K562 (cell line): Measurements from ENCODE around the gene BIK. TPM values are rescaled to one million over a fixed set of nuclear protein-coding genes. Genes with fewer than 3 reads are reported as not detected.

Experiments
- ATAC-seq: fragments of 200-7000 bp; cut with Tn5 transposase; 3 replicates; pipeline ENCODE4 v1.9.1; 2020; ENCODE audit warnings: moderate library complexity
- BruUV-seq: library from RNA; stranded (reverse); fragments of 400-500 nt; replicated peaks from 2 replicates; lab custom pipeline; 2021; lab: Mats Ljungman, UMichigan
- CTCF ChIA-PET: fragments of 300-600 bp; formaldehyde crosslinking; extraction: SDS; loops from one replicate; lab custom pipeline; 2021; ENCODE audit warnings: low intra/inter-chr PET ratio; lab: Yijun Ruan, JAX
- POLR2A ChIA-PET: fragments of 300-600, 350-650 bp; sonication (Branson Sonifier 250); formaldehyde crosslinking; extraction: SDS; loops from one replicate; lab custom pipeline; 2021; ENCODE audit warnings: antibody characterized with exemption, inconsistent platforms; lab: Yijun Ruan, JAX
- DNase-seq, 4 experiments: peaks; one replicate each; pipeline versions ENCODE4 v3.0.0 to v3.0.0-alpha.2; 2011 to 2018; ENCODE audit warnings: low spot score in 3 of 4, mixed read lengths in 3 of 4; ENCODE audit errors: extremely low read depth in 1 of 4
- FAIRE-seq: peaks from 2 replicates; lab custom pipeline; 2011; peaks lifted over from hg19 to GRCh38; lab: Jason Lieb, UNC
- H2AFZ ChIP-seq: 2 replicates; pipeline ENCODE4 v1.6.0; 2011; ENCODE audit warnings: low read depth, low read length, control low read depth, inconsistent platforms
- H3K27ac ChIP-seq: fragments of 200-600 bp; 3 replicates; pipeline ENCODE4 v1.8.0; 2011; ENCODE audit warnings: low read depth, mild to moderate bottlenecking, control low read depth, inconsistent platforms, low read length, moderate library complexity, mixed read lengths; ENCODE audit errors: extremely low read depth
- H3K27me3 ChIP-seq, 2 experiments: fragments of 300-600 bp in 1 of 2; 2 replicates in 1 of 2; 3 replicates in 1 of 2; pipeline versions ENCODE4 v1.6.0 to v1.8.0; 2011; ENCODE audit warnings: inconsistent platforms in 2 of 2, low read length in 2 of 2, mild to moderate bottlenecking in 1 of 2, mixed read lengths in 1 of 2, moderate library complexity in 1 of 2; ENCODE audit not compliant: control insufficient read depth in 2 of 2, insufficient read depth in 2 of 2
- H3K36me3 ChIP-seq: fragments of 300-600 bp; 3 replicates; pipeline ENCODE4 v1.8.0; 2011; ENCODE audit warnings: mild to moderate bottlenecking, low read length, inconsistent platforms; ENCODE audit not compliant: control insufficient read depth, insufficient read depth
- H3K4me1 ChIP-seq, 2 experiments: fragments of 200-600 bp in 1 of 2; replicated peaks in 1 of 2; 2 replicates in 1 of 2; 3 replicates in 1 of 2; pipeline versions ENCODE4 v1.5.1 to v1.8.0; 2011; ENCODE audit warnings: inconsistent platforms in 2 of 2, low read length in 2 of 2, mild to moderate bottlenecking in 1 of 2, mixed read lengths in 1 of 2, moderate library complexity in 1 of 2; ENCODE audit not compliant: control insufficient read depth in 2 of 2, insufficient read depth in 2 of 2
- H3K4me2 ChIP-seq: 2 replicates; pipeline ENCODE4 v1.6.1; 2011; ENCODE audit warnings: low read length, control low read depth, inconsistent platforms, mixed read lengths; ENCODE audit not compliant: insufficient read depth
- H3K4me3 ChIP-seq: fragments of 200-600 bp; sonication (generic), shearing (Covaris generic); 2 replicates; pipeline ENCODE4 v1.5.1; 2016; ENCODE audit warnings: control low read depth, inconsistent platforms
- H3K79me2 ChIP-seq: fragments of 200-600 bp; 3 replicates; pipeline ENCODE4 v1.8.0; 2011; ENCODE audit warnings: low read length, inconsistent platforms; ENCODE audit not compliant: control insufficient read depth, insufficient read depth
- H3K9ac ChIP-seq, 2 experiments: 2 replicates each; pipeline versions ENCODE4 v1.6.0 to v1.6.1; 2011; ENCODE audit warnings: low read depth in 2 of 2, low read length in 2 of 2, control low read depth in 1 of 2, inconsistent platforms in 1 of 2, mild to moderate bottlenecking in 1 of 2, mixed read lengths in 1 of 2; ENCODE audit not compliant: insufficient read depth in 1 of 2
- H3K9me1 ChIP-seq: one replicate; pipeline ENCODE4 v1.6.0; 2011; ENCODE audit warnings: inconsistent platforms, mild to moderate bottlenecking, low read length, moderate library complexity; ENCODE audit not compliant: control insufficient read depth, insufficient read depth
- H3K9me3 ChIP-seq: replicated peaks from 2 replicates; pipeline ENCODE4 v1.5.1; 2011; ENCODE audit warnings: low read depth, low read length, inconsistent platforms; ENCODE audit not compliant: control insufficient read depth, insufficient read depth
- H4K20me1 ChIP-seq: replicated peaks from 2 replicates; pipeline ENCODE4 v1.6.1; 2011; ENCODE audit warnings: low read length, inconsistent platforms, mixed read lengths; ENCODE audit not compliant: control insufficient read depth, insufficient read depth
- DIDO1 ChIP-seq: fragments of 450-650 bp; IDR thresholded peaks from 2 replicates; pipeline ENCODE4 v1.6.1; 2016; ENCODE audit warnings: low read depth, missing biosample characterization, missing genetic modification characterization
- FUS ChIP-seq: fragments of 200-400 bp; formaldehyde crosslinking; optimal IDR thresholded peaks from 2 replicates; pipeline ENCODE3; 2017; ENCODE audit warnings: low read depth, low read length
- HIVEP1 ChIP-seq: fragments of 250-450 bp; sonication (Bioruptor Pico); IDR thresholded peaks from 2 replicates; pipeline ENCODE4 v1.4.0; 2020; ENCODE audit warnings: mild to moderate bottlenecking
- KAT7 ChIP-seq: sonication (generic); formaldehyde crosslinking; IDR thresholded peaks from 2 replicates; pipeline ENCODE4 v1.8.0; 2022; ENCODE audit warnings: missing genetic modification reagents, mild to moderate bottlenecking, borderline replicate concordance
- RB1 ChIP-seq: fragments of 450-650 bp; IDR thresholded peaks from 2 replicates; pipeline ENCODE4 v1.6.1; 2017; ENCODE audit warnings: low read depth, mild to moderate bottlenecking
- RBFOX2 ChIP-seq: fragments of 200-400 bp; formaldehyde crosslinking; IDR thresholded peaks from 2 replicates; pipeline ENCODE4 v1.6.1; 2017; ENCODE audit warnings: low read depth, mild to moderate bottlenecking, low read length, moderate library complexity
- RERE ChIP-seq: sonication (generic); formaldehyde crosslinking; IDR thresholded peaks from 2 replicates; pipeline ENCODE4 v1.8.0; 2023; ENCODE audit warnings: missing genetic modification reagents, mild to moderate bottlenecking, borderline replicate concordance
- SPI1 ChIP-seq: IDR thresholded peaks from 2 replicates; pipeline ENCODE4 v1.6.1; 2011; ENCODE audit warnings: low read depth, low read length, control low read depth, borderline replicate concordance
- ZNF253 ChIP-seq: fragments of 250-450 bp; sonication (Bioruptor Pico); conservative IDR thresholded peaks from 2 replicates; pipeline ENCODE4 v1.6.1; 2021; ENCODE audit warnings: mild to moderate bottlenecking
- WGBS: fragments of 100-300 bp; shearing (Covaris generic); methylation state at CpG from one replicate; pipeline ENCODE4 v1.1.6; 2016; ENCODE audit warnings: low coverage, mixed read lengths; ENCODE audit not compliant: insufficient coverage; ENCODE audit errors: missing lambda C conversion rate; 5-methylcytosine and 5-hydroxymethylcytosine counted together
- in situ Hi-C: fragments of 300-500 bp; cut with MboI; formaldehyde crosslinking; loops from 4 replicates; pipeline ENCODE4 v1.15.0; 2018; ENCODE audit warnings: inconsistent platforms, mixed read lengths
- intact Hi-C: fragments of 100-400 bp; cut with micrococcal nuclease; formaldehyde crosslinking; loops from 2 replicates; pipeline ENCODE4 v1.14.2; 2022
- polyA plus RNA-seq, 8 experiments: library from polyadenylated mRNA; depleted of rRNA in 4 of 8; stranded (reverse) in 5 of 8; unstranded in 3 of 8; fragments of >200 nt; fragmentation: Nextera tagmentation in 2 of 8; fragmentation: Illumina TruSeq in 1 of 8; extraction: Ambion mirVana in 2 of 8; extraction: Trizol in 1 of 8; gene quantifications; 2 replicates each; pipeline versions ENCODE4 v1.2.1 to v1.2.3, GENCODE V29; 2011 to 2014; ENCODE audit warnings: inconsistent platforms in 1 of 8, missing spikeins in 1 of 8
- total RNA-seq, 7 experiments: library from RNA; depleted of rRNA in 6 of 7; stranded (reverse); fragments of >200 nt in 6 of 7; fragmentation: Illumina TruSeq in 2 of 7; extraction: Trizol in 2 of 7; gene quantifications; 2 replicates each; pipeline versions ENCODE4 v1.2.1 to v1.2.3, GENCODE V29; 2011 to 2021; ENCODE audit warnings: low replicate concordance in 1 of 7
- TF ChIP-seq, protein P1 (sequence below): sonication (generic); formaldehyde crosslinking; IDR thresholded peaks from 2 replicates; pipeline ENCODE4 v1.8.0; 2022; ENCODE audit warnings: mild to moderate bottlenecking, missing genetic modification reagents
- TF ChIP-seq, protein P2 (sequence below), 2 experiments: fragments of 450-650 bp; conservative IDR thresholded peaks; 2 replicates each; pipeline ENCODE4 v1.6.1; 2017; ENCODE audit warnings: mild to moderate bottlenecking in 2 of 2, moderate library complexity in 2 of 2
- TF ChIP-seq, protein P3 (sequence below): fragments of 250-450 bp; sonication (Bioruptor Pico); IDR thresholded peaks from 2 replicates; pipeline ENCODE4 v1.5.0; 2020; ENCODE audit warnings: mild to moderate bottlenecking, borderline replicate concordance

Gene BIK
- total and polyA plus RNA-seq, 9 of the 15 experiments (the other 6 are each of a cell fraction or from before 2014, with no cell fraction given): 0.08 to 0.23 (median 0.18) TPM; not detected in 4

DNA sequence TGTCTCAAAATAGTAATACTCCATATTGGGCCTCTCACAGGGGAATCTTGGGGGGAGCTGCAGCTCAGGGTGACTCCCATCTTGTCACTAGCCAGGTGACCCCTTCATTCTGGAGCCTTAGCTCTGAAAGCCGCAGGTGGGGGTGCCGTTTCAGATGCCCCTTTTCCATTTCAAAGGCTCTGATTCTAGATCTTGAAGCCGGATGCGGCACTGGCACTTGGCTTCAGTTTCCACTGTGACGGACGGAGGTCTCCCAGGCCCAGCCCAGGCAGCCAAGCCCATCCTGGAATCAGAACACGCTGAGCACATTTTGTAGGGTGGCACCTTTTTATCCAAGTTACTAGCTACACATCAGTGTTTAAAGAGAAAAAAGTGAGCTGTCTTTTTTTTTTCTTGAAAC lies 6.4 kb downstream of the BIK start:
- in situ Hi-C loops: no loop called here
- POLR2A ChIA-PET: interaction anchor here (1.6 kb wide), 1 partner anchor 27 kb away, joined by 4 read pairs; no protein-coding TSS in a partner anchor
- no peak for TF ChIP-seq FUS
- no peak for TF ChIP-seq RBFOX2
- TF ChIP-seq, protein P1, sequence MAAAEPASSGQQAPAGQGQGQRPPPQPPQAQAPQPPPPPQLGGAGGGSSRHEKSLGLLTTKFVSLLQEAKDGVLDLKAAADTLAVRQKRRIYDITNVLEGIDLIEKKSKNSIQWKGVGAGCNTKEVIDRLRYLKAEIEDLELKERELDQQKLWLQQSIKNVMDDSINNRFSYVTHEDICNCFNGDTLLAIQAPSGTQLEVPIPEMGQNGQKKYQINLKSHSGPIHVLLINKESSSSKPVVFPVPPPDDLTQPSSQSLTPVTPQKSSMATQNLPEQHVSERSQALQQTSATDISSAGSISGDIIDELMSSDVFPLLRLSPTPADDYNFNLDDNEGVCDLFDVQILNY (CRISPR knock-in tag): no peak
- TF ChIP-seq RERE (CRISPR knock-in tag): no peak
- TF ChIP-seq SPI1: no peak
- TF ChIP-seq DIDO1 (tag): no peak
- TF ChIP-seq, protein P2, sequence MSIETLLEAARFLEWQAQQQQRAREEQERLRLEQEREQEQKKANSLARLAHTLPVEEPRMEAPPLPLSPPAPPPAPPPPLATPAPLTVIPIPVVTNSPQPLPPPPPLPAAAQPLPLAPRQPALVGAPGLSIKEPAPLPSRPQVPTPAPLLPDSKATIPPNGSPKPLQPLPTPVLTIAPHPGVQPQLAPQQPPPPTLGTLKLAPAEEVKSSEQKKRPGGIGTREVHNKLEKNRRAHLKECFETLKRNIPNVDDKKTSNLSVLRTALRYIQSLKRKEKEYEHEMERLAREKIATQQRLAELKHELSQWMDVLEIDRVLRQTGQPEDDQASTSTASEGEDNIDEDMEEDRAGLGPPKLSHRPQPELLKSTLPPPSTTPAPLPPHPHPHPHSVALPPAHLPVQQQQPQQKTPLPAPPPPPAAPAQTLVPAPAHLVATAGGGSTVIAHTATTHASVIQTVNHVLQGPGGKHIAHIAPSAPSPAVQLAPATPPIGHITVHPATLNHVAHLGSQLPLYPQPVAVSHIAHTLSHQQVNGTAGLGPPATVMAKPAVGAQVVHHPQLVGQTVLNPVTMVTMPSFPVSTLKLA (conservative IDR thresholded peaks at IDR 0.05): no peak
- TF ChIP-seq HIVEP1 (CRISPR knock-in tag): no peak
- TF ChIP-seq RB1: no peak
- TF ChIP-seq, protein P3, sequence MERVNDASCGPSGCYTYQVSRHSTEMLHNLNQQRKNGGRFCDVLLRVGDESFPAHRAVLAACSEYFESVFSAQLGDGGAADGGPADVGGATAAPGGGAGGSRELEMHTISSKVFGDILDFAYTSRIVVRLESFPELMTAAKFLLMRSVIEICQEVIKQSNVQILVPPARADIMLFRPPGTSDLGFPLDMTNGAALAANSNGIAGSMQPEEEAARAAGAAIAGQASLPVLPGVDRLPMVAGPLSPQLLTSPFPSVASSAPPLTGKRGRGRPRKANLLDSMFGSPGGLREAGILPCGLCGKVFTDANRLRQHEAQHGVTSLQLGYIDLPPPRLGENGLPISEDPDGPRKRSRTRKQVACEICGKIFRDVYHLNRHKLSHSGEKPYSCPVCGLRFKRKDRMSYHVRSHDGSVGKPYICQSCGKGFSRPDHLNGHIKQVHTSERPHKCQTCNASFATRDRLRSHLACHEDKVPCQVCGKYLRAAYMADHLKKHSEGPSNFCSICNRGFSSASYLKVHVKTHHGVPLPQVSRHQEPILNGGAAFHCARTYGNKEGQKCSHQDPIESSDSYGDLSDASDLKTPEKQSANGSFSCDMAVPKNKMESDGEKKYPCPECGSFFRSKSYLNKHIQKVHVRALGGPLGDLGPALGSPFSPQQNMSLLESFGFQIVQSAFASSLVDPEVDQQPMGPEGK (CRISPR knock-in tag): no peak
- TF ChIP-seq KAT7: no peak
- no peak for TF ChIP-seq ZNF253

More for the DNA sequence above, 6.4 kb downstream of the BIK start:
- Histone ChIP-seq H3K4me1 (peaks cover 9 to 10% of the 10 kb centered on the region in 2 experiments; a peak in 3 of 5 replicates), H3K27me3 (no peaks in the 10 kb centered on the region), H3K9ac (no peak overlapping the region), H3K4me3 (no peak overlapping the region), H3K4me2 (no peak overlapping the region), H3K27ac (no peak overlapping the region), H3K36me3 (no peaks in the 10 kb centered on the region), H3K9me3 (no peaks in the 10 kb centered on the region), H3K9me1 (no peaks in the 10 kb centered on the region), H3K79me2 (no peaks in the 10 kb centered on the region), H2AFZ (no peak overlapping the region), H4K20me1 (no peaks in the 10 kb centered on the region)
- ATAC-seq (no peak), FAIRE-seq (no peak), DNase-seq (no peak)
- CTCF ChIA-PET: no interaction called here
- 48% methylated on average over 5 of the region's 7 CpGs for WGBS
- intact Hi-C loops: no loop called here
- BruUV-seq: no TSS peak
